K562 (cell line): ENCODE data around the gene CLCN4. TPM values are rescaled to one million over a fixed set of nuclear protein-coding genes. Genes with fewer than 3 reads are reported as not detected.
A peak's percentile ranks its signal among the peaks of the same experiment; 100 is the strongest.

Source experiments
- ATF4 ChIP-seq: fragments of 450-650 bp; formaldehyde crosslinking; IDR thresholded peaks from 2 replicates; pipeline ENCODE4 v1.4.0; 2022; ENCODE audit warnings: mild to moderate bottlenecking, moderate library complexity
- CHD7 ChIP-seq: fragments of 200-600 bp; sonication (generic); IDR thresholded peaks from one replicate; pipeline ENCODE4 v1.6.1; 2012; ENCODE audit warnings: mild to moderate bottlenecking, low read depth, low read length, inconsistent platforms
- CREB5 ChIP-seq: fragments of 250-450 bp; sonication (Bioruptor Pico); IDR thresholded peaks from 2 replicates; pipeline ENCODE4 v1.5.0; 2020; ENCODE audit warnings: mild to moderate bottlenecking
- HDAC8 ChIP-seq: fragments of 450-650 bp; IDR thresholded peaks from 2 replicates; pipeline ENCODE4 v1.6.1; 2016; ENCODE audit warnings: mild to moderate bottlenecking, missing genetic modification characterization, moderate library complexity, missing compliant biosample characterization
- HMG20B ChIP-seq: fragments of 250-450 bp; sonication (Bioruptor Pico); IDR thresholded peaks from 2 replicates; pipeline ENCODE4 v1.5.0; 2021; ENCODE audit warnings: mild to moderate bottlenecking
- KHSRP ChIP-seq: fragments of 450-650 bp; IDR thresholded peaks from 2 replicates; pipeline ENCODE4 v1.6.1; 2017
- MCM2 ChIP-seq: fragments of 450-650 bp; IDR thresholded peaks from 2 replicates; pipeline ENCODE4 v1.6.1; 2017; ENCODE audit warnings: low read depth, mild to moderate bottlenecking
- NBN ChIP-seq: fragments of 450-650 bp; IDR thresholded peaks from 2 replicates; pipeline ENCODE4 v1.6.1; 2016; ENCODE audit warnings: low read depth, mild to moderate bottlenecking
- NCOR1 ChIP-seq: fragments of 450-650 bp; IDR thresholded peaks from 2 replicates; pipeline ENCODE4 v1.6.1; 2016; ENCODE audit warnings: mild to moderate bottlenecking, moderate library complexity
- SRSF3 ChIP-seq: fragments of 200-400 bp; formaldehyde crosslinking; IDR thresholded peaks from 2 replicates; pipeline ENCODE4 v1.6.1; 2016; ENCODE audit warnings: mild to moderate bottlenecking, low read length, moderate library complexity; ENCODE audit not compliant: insufficient read depth
- TAF9B ChIP-seq: fragments of 450-650 bp; IDR thresholded peaks from 2 replicates; pipeline ENCODE4 v1.6.1; 2018; ENCODE audit warnings: mild to moderate bottlenecking; ENCODE audit not compliant: partially characterized antibody
- VEZF1 ChIP-seq: fragments of 200-800 bp; sonication (Bioruptor generic); IDR thresholded peaks from 2 replicates; pipeline ENCODE4 v1.6.1; 2017; ENCODE audit warnings: missing genetic modification characterization, missing compliant biosample characterization
- ZFP1 ChIP-seq: fragments of 450-650 bp; formaldehyde crosslinking; IDR thresholded peaks from 2 replicates; pipeline ENCODE4 v1.4.0; 2020; ENCODE audit warnings: mild to moderate bottlenecking, mixed read lengths
- ZNF41 ChIP-seq: fragments of 250-450 bp; sonication (Bioruptor Pico); conservative IDR thresholded peaks from 2 replicates; pipeline ENCODE4 v1.4.0; 2020; ENCODE audit warnings: mild to moderate bottlenecking
- polyA plus RNA-seq, 8 experiments: library from polyadenylated mRNA; depleted of rRNA in 4 of 8; stranded (reverse) in 5 of 8; unstranded in 3 of 8; fragments of >200 nt; fragmentation: Nextera tagmentation in 2 of 8; fragmentation: Illumina TruSeq in 1 of 8; extraction: Ambion mirVana in 2 of 8; extraction: Trizol in 1 of 8; gene quantifications; 2 replicates each; pipeline versions ENCODE4 v1.2.1 to v1.2.3, GENCODE V29; 2011 to 2014; ENCODE audit warnings: inconsistent platforms in 1 of 8, missing spikeins in 1 of 8
- total RNA-seq, 7 experiments: library from RNA; depleted of rRNA in 6 of 7; stranded (reverse); fragments of >200 nt in 6 of 7; fragmentation: Illumina TruSeq in 2 of 7; extraction: Trizol in 2 of 7; gene quantifications; 2 replicates each; pipeline versions ENCODE4 v1.2.1 to v1.2.3, GENCODE V29; 2011 to 2021; ENCODE audit warnings: low replicate concordance in 1 of 7

CLCN4 gene
- total and polyA plus RNA-seq, 9 of the 15 experiments (the other 6 are each of a cell fraction or from before 2014, with no cell fraction given), result 0.03 to 0.24 (median 0.10) TPM; not detected in 1

GRCh38 chrX:10178866-10179463, 22.2 kb downstream of the CLCN4 start (continued):
- no peak for TF ChIP-seq CHD7
- TF ChIP-seq VEZF1, result peak; percentile 51
- no peak for TF ChIP-seq MCM2
- TF ChIP-seq SRSF3, result no peak
- peak; percentile 88 for TF ChIP-seq NCOR1
- no peak for TF ChIP-seq ZFP1 (CRISPR knock-in tag)
- TF ChIP-seq NBN, result no peak
- TF ChIP-seq HDAC8 (tag), result no peak
- TF ChIP-seq KHSRP, result no peak
- TF ChIP-seq HMG20B (CRISPR knock-in tag), result no peak
- no peak for TF ChIP-seq CREB5 (CRISPR knock-in tag)
- no peak for TF ChIP-seq ATF4 (CRISPR knock-in tag)
- peak; percentile 48 for TF ChIP-seq TAF9B
- TF ChIP-seq ZNF41 (CRISPR knock-in tag), result no peak
